MM.1S (cell line): Measurements from ENCODE around the gene HMX2.

Experiments used
- DNase-seq: peaks from one replicate; pipeline ENCODE4 v3.0.0-alpha.2; 2015
- H2AFZ ChIP-seq: fragments of 300-600 bp; sonication (generic); 2 replicates; pipeline ENCODE4 v1.6.0; 2016; ENCODE audit warnings: antibody characterized with exemption, low read length
- H3F3A ChIP-seq: fragments of 300-600 bp; sonication (generic); 2 replicates; pipeline ENCODE4 v1.6.1; 2016; ENCODE audit warnings: mild to moderate bottlenecking, antibody characterized with exemption, low read length, moderate library complexity, mixed read lengths; ENCODE audit not compliant: insufficient read depth
- H3K27ac ChIP-seq: fragments of 300-600 bp; sonication (generic); 2 replicates; pipeline ENCODE4 v1.5.1; 2016; ENCODE audit warnings: mild to moderate bottlenecking, low read length
- H3K27me3 ChIP-seq: fragments of 300-600 bp; sonication (generic); replicated peaks from 2 replicates; pipeline ENCODE4 v1.6.0; 2016; ENCODE audit warnings: low read length; ENCODE audit not compliant: insufficient read depth
- H3K36me3 ChIP-seq: fragments of 300-600 bp; sonication (generic); replicated peaks from 2 replicates; pipeline ENCODE4 v1.6.1; 2016; ENCODE audit warnings: mild to moderate bottlenecking, low read length, mixed read lengths; ENCODE audit not compliant: insufficient read depth
- H3K4me1 ChIP-seq: fragments of 300-600 bp; sonication (generic); 2 replicates; pipeline ENCODE4 v1.6.1; 2016; ENCODE audit warnings: low read length, mixed read lengths
- H3K4me2 ChIP-seq: fragments of 300-600 bp; sonication (generic); 2 replicates; pipeline ENCODE4 v1.6.0; 2016; ENCODE audit warnings: low read depth, low read length
- H3K4me3 ChIP-seq: fragments of 300-600 bp; sonication (generic); 2 replicates; pipeline ENCODE4 v1.5.1; 2016; ENCODE audit warnings: low read length, mixed read lengths
- H3K79me2 ChIP-seq: fragments of 300-600 bp; sonication (generic); 2 replicates; pipeline ENCODE4 v1.6.1; 2016; ENCODE audit warnings: mixed run types, low read length, mixed read lengths
- H3K9ac ChIP-seq: fragments of 300-600 bp; sonication (generic); 2 replicates; pipeline ENCODE4 v1.6.1; 2016; ENCODE audit warnings: low read length, mixed read lengths
- H3K9me2 ChIP-seq: fragments of 300-600 bp; sonication (generic); replicated peaks from 2 replicates; pipeline ENCODE4 v1.6.1; 2016; ENCODE audit warnings: mild to moderate bottlenecking, low read length, mixed read lengths; ENCODE audit not compliant: insufficient read depth
- H3K9me3 ChIP-seq: fragments of 300-600 bp; sonication (generic); replicated peaks from 2 replicates; pipeline ENCODE4 v1.6.1; 2016; ENCODE audit warnings: mild to moderate bottlenecking, low read length, mixed read lengths; ENCODE audit not compliant: insufficient read depth
- H4K20me1 ChIP-seq: fragments of 300-600 bp; sonication (generic); 2 replicates; pipeline ENCODE4 v1.6.1; 2016; ENCODE audit warnings: mild to moderate bottlenecking, low read length, moderate library complexity, mixed read lengths; ENCODE audit not compliant: insufficient read depth
- CTCF ChIP-seq: fragments of 300-600 bp; sonication (generic); IDR thresholded peaks from 2 replicates; pipeline ENCODE4 v1.5.1; 2016; ENCODE audit warnings: antibody characterized with exemption, low read length, mixed read lengths
- EZH2 ChIP-seq: fragments of 300-600 bp; sonication (generic); optimal IDR thresholded peaks from 2 replicates; pipeline ENCODE3; 2017; ENCODE audit warnings: low read depth, mild to moderate bottlenecking, antibody characterized with exemption, low read length, mixed read lengths
- EZH2phosphoT487 ChIP-seq: fragments of 300-600 bp; sonication (generic); IDR thresholded peaks from 2 replicates; pipeline ENCODE4 v1.6.1; 2018; ENCODE audit warnings: antibody characterized with exemption, low read length

HMX2 gene

GRCh38 chr10:123139521-123140163 lies 8.3 kb upstream of the HMX2 start:
- no peaks in the 10 kb centered on the region for H3K79me2 ChIP-seq
- H3K9me2 ChIP-seq: no peaks in the 10 kb centered on the region
- no peak overlapping the region for H3K27ac ChIP-seq
- H3K9me3 ChIP-seq: no peaks in the 10 kb centered on the region
- no peak overlapping the region for H3K4me2 ChIP-seq
- H2AFZ ChIP-seq: no peak overlapping the region
- H3K4me1 ChIP-seq: no peaks in the 10 kb centered on the region
- no peak overlapping the region for H3K4me3 ChIP-seq
- no peaks in the 10 kb centered on the region for H3F3A ChIP-seq
- DNase-seq: no peak
- H3K27me3 ChIP-seq: peaks cover 42% of the 10 kb centered on the region
- no peaks in the 10 kb centered on the region for H4K20me1 ChIP-seq
- H3K9ac ChIP-seq: no peak overlapping the region
- TF ChIP-seq EZH2phosphoT487 (no peak), EZH2 (no peak), CTCF (no peak)
- H3K36me3 ChIP-seq: no peaks in the 10 kb centered on the region

GRCh38 chr10:123140164-123140982 lies 7.6 kb upstream of the HMX2 start:
- H3K27me3 ChIP-seq: peaks cover 49% of the 10 kb centered on the region
- H3F3A ChIP-seq: no peaks in the 10 kb centered on the region
- H3K79me2 ChIP-seq: no peaks in the 10 kb centered on the region
- no peaks in the 10 kb centered on the region for H4K20me1 ChIP-seq
- no peaks in the 10 kb centered on the region for H3K9me2 ChIP-seq
- no peak overlapping the region for H3K4me2 ChIP-seq
- no peak overlapping the region for H3K4me3 ChIP-seq
- H3K27ac ChIP-seq: no peak overlapping the region
- no peak overlapping the region for H3K9ac ChIP-seq
- no peaks in the 10 kb centered on the region for H3K9me3 ChIP-seq
- H2AFZ ChIP-seq: no peak overlapping the region
- no peaks in the 10 kb centered on the region for H3K36me3 ChIP-seq
- no peak for DNase-seq
- TF ChIP-seq CTCF (no peak), EZH2 (no peak), EZH2phosphoT487 (no peak)
- no peaks in the 10 kb centered on the region for H3K4me1 ChIP-seq

- no peak overlapping the region for H3K4me3 ChIP-seq
- no peaks in the 10 kb centered on the region for H3K79me2 ChIP-seq
- H3F3A ChIP-seq: no peaks in the 10 kb centered on the region
- no peaks in the 10 kb centered on the region for H4K20me1 ChIP-seq
- no peaks in the 10 kb centered on the region for H3K9me3 ChIP-seq
- no peaks in the 10 kb centered on the region for H3K36me3 ChIP-seq
- DNase-seq: no peak
- no peak overlapping the region for H3K9ac ChIP-seq
- no peak overlapping the region for H2AFZ ChIP-seq
- no peak overlapping the region for H3K27ac ChIP-seq
- H3K4me2 ChIP-seq: no peak overlapping the region
- H3K27me3 ChIP-seq: peaks cover 52% of the 10 kb centered on the region
- H3K4me1 ChIP-seq: no peaks in the 10 kb centered on the region
- no peaks in the 10 kb centered on the region for H3K9me2 ChIP-seq
- TF ChIP-seq EZH2: no peak
- TF ChIP-seq EZH2phosphoT487: no peak
- no peak for TF ChIP-seq CTCF
These were observed 6.9 kb upstream of the HMX2 start for GRCh38 chr10:123140983-123141390.
